Stimulated activated CD4-positive, alpha-beta T cell treated with anti-CD3 and anti-CD28 coated beads, Interleukin-15, amount 100 ng/mL, for 1 hour (primary cell): ENCODE measurements around the gene SARNP.
"Not testable (repeated sequence)": the region's sequence is repeated elsewhere in the genome, so short reads cannot be mapped to it uniquely, and the experiment has no call there.

Source experiments
- DNase-seq, 2 donors: peaks; one replicate each; pipeline ENCODE4 v3.0.0-alpha.2; 2020; ENCODE audit warnings: low read depth in 1 of 2, low spot score in 1 of 2

SARNP gene

GRCh38 chr12:55817345-55818139 is at the start of gene SARNP, which contains the start of gene ORMDL2:
TSS of gene SARNP (minus strand) at chr12:55817724. CDS start at chr12:55817701, 23 bp downstream.
TSS of gene ORMDL2 (plus strand) at chr12:55818041. CDS start at chr12:55819000, 959 bp downstream.
- peak; percentile 83 to 91 for DNase-seq

- not testable (repeated sequence) for DNase-seq
Observed at GRCh38 chr12:55866454-55867004, 49.0 kb upstream of the SARNP start.

GRCh38 chr12:55865327-55865726 is 47.8 kb upstream of the SARNP start:
- DNase-seq: no peak

GRCh38 chr12:55862931-55863330 is 45.4 kb upstream of the SARNP start:
- DNase-seq: not testable (repeated sequence)

GRCh38 chr12:55862286-55862685 is 44.8 kb upstream of the SARNP start:
- DNase-seq: no peak

- no peak for DNase-seq
Observed at GRCh38 chr12:55861871-55862270, 44.3 kb upstream of the SARNP start.

GRCh38 chr12:55861396-55861795 is 43.9 kb upstream of the SARNP start:
- no peak for DNase-seq

- no peak for DNase-seq
Observed at GRCh38 chr12:55852740-55853139, 35.2 kb upstream of the SARNP start.

GRCh38 chr12:55850893-55851292 is 33.4 kb upstream of the SARNP start:
- DNase-seq: no peak

GRCh38 chr12:55850401-55850800 is 32.9 kb upstream of the SARNP start:
- no peak for DNase-seq

- no peak for DNase-seq
Observed at GRCh38 chr12:55849616-55850343, 32.3 kb upstream of the SARNP start.

GRCh38 chr12:55847603-55848291 is 30.2 kb upstream of the SARNP start:
- DNase-seq: no peak

- no peak for DNase-seq
Observed at GRCh38 chr12:55847033-55847432, 29.5 kb upstream of the SARNP start.

GRCh38 chr12:55845785-55846496 is 28.4 kb upstream of the SARNP start:
- no peak for DNase-seq

GRCh38 chr12:55845361-55845760 is 27.8 kb upstream of the SARNP start:
- DNase-seq: no peak

- DNase-seq: no peak
Observed at GRCh38 chr12:55844961-55845360, 27.4 kb upstream of the SARNP start.

- no peak for DNase-seq
Observed at GRCh38 chr12:55843431-55843830, 25.9 kb upstream of the SARNP start.

- no peak for DNase-seq
Observed at GRCh38 chr12:55842681-55843429, 25.3 kb upstream of the SARNP start, which contains the start of gene MMP19. TSS of gene MMP19 (minus strand) at chr12:55842936. CDS start at chr12:55842830, 106 bp downstream.

GRCh38 chr12:55840581-55841351 is 23.2 kb upstream of the SARNP start:
- no peak for DNase-seq
